CD4-positive, alpha-beta T cell treated with Interleukin-6 for 4 hours (primary cell): ENCODE results near the gene CRISP1.
"Not testable (repeated sequence)": the region's sequence is repeated elsewhere in the genome, so short reads cannot be mapped to it uniquely, and the experiment has no call there.

Experiments
- DNase-seq: peaks from one replicate; pipeline ENCODE4 v3.0.0-alpha.2; 2020; ENCODE audit warnings: mixed read lengths

The CRISP1 gene

GRCh38 chr6:49866485-49866943 is at the start of gene CRISP1:
CRISP1 (minus strand) TSS chr6:49866535; CDS start chr6:49857400, 9,135 bp downstream.
- no peak for DNase-seq

- no peak for DNase-seq
These were observed 48.7 kb upstream of the CRISP1 start for GRCh38 chr6:49915035-49915434.

- DNase-seq: no peak
These were observed 47.5 kb upstream of the CRISP1 start for GRCh38 chr6:49913636-49914375.

- DNase-seq: no peak
These were observed 45.9 kb upstream of the CRISP1 start for GRCh38 chr6:49912196-49912595.

- no peak for DNase-seq
These were observed 44.9 kb upstream of the CRISP1 start for GRCh38 chr6:49911252-49911651.

GRCh38 chr6:49909563-49909962 is 43.2 kb upstream of the CRISP1 start:
- no peak for DNase-seq

GRCh38 chr6:49906526-49906925 is 40.2 kb upstream of the CRISP1 start:
- no peak for DNase-seq

- no peak for DNase-seq
These were observed 39.0 kb upstream of the CRISP1 start for GRCh38 chr6:49905296-49905695.

- no peak for DNase-seq
These were observed 36.5 kb upstream of the CRISP1 start for GRCh38 chr6:49902856-49903255.

- DNase-seq: no peak
These were observed 32.7 kb upstream of the CRISP1 start for GRCh38 chr6:49898904-49899566.

GRCh38 chr6:49895553-49895952 is 29.2 kb upstream of the CRISP1 start:
- not testable (repeated sequence) for DNase-seq

- DNase-seq: no peak
These were observed 25.9 kb upstream of the CRISP1 start for GRCh38 chr6:49892280-49892679.

GRCh38 chr6:49890988-49891387 is 24.7 kb upstream of the CRISP1 start:
- no peak for DNase-seq

GRCh38 chr6:49888742-49889431 is 22.6 kb upstream of the CRISP1 start:
- no peak for DNase-seq

- no peak for DNase-seq
These were observed 2.7 kb upstream of the CRISP1 start for GRCh38 chr6:49868951-49869529.

GRCh38 chr6:49856282-49856681 is 10.1 kb downstream of the CRISP1 start:
- DNase-seq: no peak

GRCh38 chr6:49855221-49855620 is 11.1 kb downstream of the CRISP1 start:
- DNase-seq: no peak

GRCh38 chr6:49852975-49853374 is 13.4 kb downstream of the CRISP1 start:
- no peak for DNase-seq

GRCh38 chr6:49849213-49849907 is 17.0 kb downstream of the CRISP1 start:
- DNase-seq: no peak

- DNase-seq: no peak
These were observed 18.7 kb downstream of the CRISP1 start for GRCh38 chr6:49847673-49848072.

- no peak for DNase-seq
These were observed 19.3 kb downstream of the CRISP1 start for GRCh38 chr6:49847014-49847413.

- DNase-seq: no peak
These were observed 24.9 kb downstream of the CRISP1 start for GRCh38 chr6:49841424-49841823.

GRCh38 chr6:49839957-49840356 is 26.4 kb downstream of the CRISP1 start:
- DNase-seq: no peak
